ENCODE measurements around the gene NBPF12. TPM values are rescaled to one million over a fixed set of nuclear protein-coding genes. Genes with fewer than 3 reads are reported as not detected.

The NBPF12 gene
- total RNA-seq: 46.3 TPM

GRCh38 chr1:146938242-146938902 lies at the start of gene NBPF12:
Gene NBPF12, plus strand, starts transcription at chr1:146938324. Its CDS starts 21,820 bp downstream, at chr1:146960144.

Other genes with a start within 250 kb of the NBPF12 start
- 48.5 TPM for gene PRKAB2, start 234.1 kb downstream of the NBPF12 start, total RNA-seq

Data from parietal lobe (tissue), 1 donor.